ENCODE results near the gene GGT6.

DNA sequence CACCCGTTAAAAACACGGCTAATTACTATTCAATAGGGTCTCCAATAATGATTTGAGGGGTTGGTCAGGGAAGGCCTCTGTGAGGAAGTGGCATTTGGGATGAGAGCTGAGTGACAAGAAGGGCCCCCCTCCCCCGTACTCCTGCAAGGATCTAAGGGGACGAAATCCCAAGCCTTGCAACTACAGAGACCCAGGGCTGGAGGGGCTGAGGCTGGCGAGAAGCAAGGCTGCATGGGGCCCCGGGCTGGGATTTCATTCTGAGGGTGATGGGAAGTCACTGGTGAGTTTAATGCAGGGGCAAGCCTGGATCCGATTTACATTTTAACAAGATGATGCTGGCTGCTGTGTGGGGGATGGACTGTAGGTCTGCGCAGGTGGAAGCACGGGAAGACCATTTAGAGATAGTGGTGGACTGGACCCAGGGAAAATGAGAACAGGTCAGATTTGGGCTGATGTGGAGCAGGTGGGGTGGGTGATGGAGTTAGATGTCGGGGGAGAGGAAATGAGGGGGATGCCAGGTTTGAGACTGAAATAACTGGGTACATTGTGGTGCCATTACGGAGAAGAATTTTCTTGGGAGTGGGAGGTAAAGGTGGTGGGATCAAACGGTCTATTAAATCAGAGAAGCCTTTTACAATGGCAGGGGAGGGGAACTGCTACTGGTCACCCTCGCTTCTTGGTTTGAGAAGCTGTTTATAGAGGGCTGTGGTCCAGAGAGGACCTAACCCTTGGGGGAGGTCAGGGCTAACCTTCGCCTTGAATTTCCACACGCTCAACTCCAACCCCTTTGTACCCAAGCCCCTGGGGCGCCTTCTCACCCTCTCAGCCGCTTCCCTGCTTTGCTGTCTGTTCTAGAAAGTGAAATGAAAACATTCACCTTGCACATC lies 4.3 kb downstream of the GGT6 start:
- TF ChIP-seq CTCF (tag by site-specific recombination; IDR thresholded peaks at IDR 0.05) (no peak), ZBTB17 (tag by site-specific recombination; IDR thresholded peaks at IDR 0.05) (no peak), YY1 (tag by site-specific recombination; IDR thresholded peaks at IDR 0.05) (no peak), REST (tag by site-specific recombination; IDR thresholded peaks at IDR 0.05) (no peak), ZBTB20 (tag by site-specific recombination; IDR thresholded peaks at IDR 0.05) (no peak; the same call in 1 of the 2 replicates), ZFP3 (tag by site-specific recombination; IDR thresholded peaks at IDR 0.05; ENCODE audit: low read depth) (no peak), ZEB2 (tag by site-specific recombination; IDR thresholded peaks at IDR 0.05) (no peak)
- TF ChIP-seq, protein P1, sequence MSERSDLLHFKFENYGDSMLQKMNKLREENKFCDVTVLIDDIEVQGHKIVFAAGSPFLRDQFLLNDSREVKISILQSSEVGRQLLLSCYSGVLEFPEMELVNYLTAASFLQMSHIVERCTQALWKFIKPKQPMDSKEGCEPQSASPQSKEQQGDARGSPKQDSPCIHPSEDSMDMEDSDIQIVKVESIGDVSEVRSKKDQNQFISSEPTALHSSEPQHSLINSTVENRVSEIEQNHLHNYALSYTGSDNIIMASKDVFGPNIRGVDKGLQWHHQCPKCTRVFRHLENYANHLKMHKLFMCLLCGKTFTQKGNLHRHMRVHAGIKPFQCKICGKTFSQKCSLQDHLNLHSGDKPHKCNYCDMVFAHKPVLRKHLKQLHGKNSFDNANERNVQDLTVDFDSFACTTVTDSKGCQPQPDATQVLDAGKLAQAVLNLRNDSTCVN (tag by site-specific recombination; optimal IDR thresholded peaks at IDR 0.05), result no peak

Data from HEK293 (cell line).